HepG2 (cell line): ENCODE measurements around the gene PTAR1. TPM values are rescaled to one million over a fixed set of nuclear protein-coding genes. Genes with fewer than 3 reads are reported as not detected.
A peak's percentile ranks its signal among the peaks of the same experiment; 100 is the strongest.

Experiments
- FOXA1 ChIP-seq, 2 experiments: fragments of 450-650 bp in 1 of 2; sonication (generic) in 1 of 2; formaldehyde crosslinking in 1 of 2; IDR thresholded peaks; 2 replicates each; pipeline versions ENCODE4 v1.4.0 to v1.6.1; 2016 to 2020; ENCODE audit warnings: missing genetic modification reagents in 1 of 2
- HDAC1 ChIP-seq: sonication (generic); formaldehyde crosslinking; IDR thresholded peaks from 2 replicates; pipeline ENCODE4 v1.5.1; 2020; ENCODE audit warnings: mild to moderate bottlenecking, missing genetic modification reagents
- HNRNPUL1 ChIP-seq: fragments of 200-400 bp; formaldehyde crosslinking; IDR thresholded peaks from 2 replicates; pipeline ENCODE4 v1.6.1; 2017; ENCODE audit warnings: low read depth, mild to moderate bottlenecking, low read length, moderate library complexity
- IRX3 ChIP-seq: sonication (generic); formaldehyde crosslinking; IDR thresholded peaks from 2 replicates; pipeline ENCODE4 v1.8.1; 2023; ENCODE audit warnings: mild to moderate bottlenecking, low read depth, missing genetic modification reagents, borderline replicate concordance
- KDM2A ChIP-seq: sonication (generic); formaldehyde crosslinking; IDR thresholded peaks from 2 replicates; pipeline ENCODE4 v1.4.0; 2020; ENCODE audit warnings: low read depth, missing genetic modification reagents, borderline replicate concordance
- MYNN ChIP-seq: sonication (generic); formaldehyde crosslinking; IDR thresholded peaks from 2 replicates; pipeline ENCODE4 v1.4.0; 2020; ENCODE audit warnings: mild to moderate bottlenecking, low read depth, missing genetic modification reagents
- SOX5 ChIP-seq: IDR thresholded peaks from 2 replicates; pipeline ENCODE4 v1.6.1; 2016; ENCODE audit warnings: borderline replicate concordance
- TBL1XR1 ChIP-seq: fragments of 150-350 bp; IDR thresholded peaks from 2 replicates; pipeline ENCODE4 v1.6.1; 2014; ENCODE audit warnings: borderline replicate concordance, low read length; ENCODE audit not compliant: partially characterized antibody
- WIZ ChIP-seq: sonication (generic); formaldehyde crosslinking; IDR thresholded peaks from 2 replicates; pipeline ENCODE4 v1.5.1; 2020; ENCODE audit warnings: mild to moderate bottlenecking, missing genetic modification reagents
- ZBTB49 ChIP-seq: sonication (generic); formaldehyde crosslinking; IDR thresholded peaks from 2 replicates; pipeline ENCODE4 v1.4.0; 2020; ENCODE audit warnings: missing genetic modification reagents, borderline replicate concordance
- ZNF318 ChIP-seq: sonication (generic); formaldehyde crosslinking; IDR thresholded peaks from 2 replicates; pipeline ENCODE4 v1.4.0; 2020; ENCODE audit warnings: mild to moderate bottlenecking, missing genetic modification reagents
- ZNF503 ChIP-seq: sonication (generic); formaldehyde crosslinking; IDR thresholded peaks from 2 replicates; pipeline ENCODE4 v1.4.0; 2020; ENCODE audit warnings: missing genetic modification reagents
- ZNF569 ChIP-seq: sonication (generic); formaldehyde crosslinking; IDR thresholded peaks from 2 replicates; pipeline ENCODE4 v1.5.0; 2020; ENCODE audit warnings: mild to moderate bottlenecking, missing genetic modification reagents, moderate library complexity, borderline replicate concordance
- polyA plus RNA-seq, 8 experiments: library from polyadenylated mRNA; depleted of rRNA in 3 of 8; stranded (reverse) in 7 of 8; unstranded in 1 of 8; fragments of >200 nt; fragmentation: Illumina TruSeq in 4 of 8; extraction: Trizol in 4 of 8; gene quantifications; 2 replicates each; pipeline versions ENCODE4 v1.2.1 to v1.2.3, GENCODE V29; 2011 to 2016; ENCODE audit warnings: low read depth in 4 of 8, missing spikeins in 1 of 8, mixed read lengths in 1 of 8; ENCODE audit not compliant: insufficient read depth in 1 of 8
- total RNA-seq, 5 experiments: library from RNA; depleted of rRNA; stranded (reverse); fragments of >200 nt; fragmentation: Illumina TruSeq; extraction: Trizol; gene quantifications; 2 replicates each; pipeline ENCODE4 v1.2.3, GENCODE V29; 2016; ENCODE audit warnings: low read depth in 1 of 5

Gene PTAR1
- total and polyA plus RNA-seq, 2 of the 13 experiments (the other 11 are each of a cell fraction or from before 2014, with no cell fraction given): 26.5 to 42.1 TPM

GRCh38 chr9:69759421-69760277 is at the start of gene PTAR1 (continued):
- TF ChIP-seq ZNF318 (CRISPR knock-in tag) (no peak), TBL1XR1 (no peak), KDM2A (peak; percentile 51; the same call in 1 of the 2 replicates), SOX5 (CRISPR knock-in tag) (no peak), ZNF503 (CRISPR knock-in tag) (peak; percentile 48), ZBTB49 (CRISPR knock-in tag) (no peak), FOXA1 (IDR thresholded peaks at IDR 0.05) (no peak), FOXA1 (CRISPR knock-in tag; IDR thresholded peaks at IDR 0.05) (peak; percentile 43; the same call in 1 of the 2 replicates), MYNN (CRISPR knock-in tag) (no peak), HDAC1 (CRISPR knock-in tag) (peak; percentile 56), WIZ (CRISPR knock-in tag) (no peak), HNRNPUL1 (no peak), ZNF569 (CRISPR knock-in tag) (no peak), IRX3 (CRISPR knock-in tag) (peak; percentile 59; the same call in 1 of the 2 replicates)
